Measurements from ENCODE around the gene ITGA8. TPM values are rescaled to one million over a fixed set of nuclear protein-coding genes. Genes with fewer than 3 reads are reported as not detected.

Gene ITGA8
- total RNA-seq, 2 experiments from 2014 or later = not detected

DNA sequence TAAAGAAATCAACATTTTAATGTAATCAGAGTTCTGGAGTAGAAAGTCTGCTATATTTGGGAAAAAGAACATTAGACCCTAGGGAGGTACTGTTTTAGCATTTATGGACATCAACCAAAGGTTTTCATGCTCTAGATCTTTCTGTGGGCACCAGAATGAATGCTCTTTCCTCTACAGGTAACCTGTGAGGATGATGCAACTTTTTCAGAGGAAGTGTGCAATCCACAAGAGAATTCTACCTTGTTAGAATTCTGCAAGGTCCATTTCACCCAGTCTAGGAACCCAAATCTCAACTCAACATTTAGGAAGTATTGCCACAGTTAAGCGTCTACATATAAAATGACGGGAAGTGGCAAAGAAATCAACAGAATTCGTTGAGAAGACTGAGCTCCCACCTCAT, 208.8 kb downstream of the ITGA8 start:
- ATAC-seq (ENCODE audit: poor library complexity) = no peak

DNA sequence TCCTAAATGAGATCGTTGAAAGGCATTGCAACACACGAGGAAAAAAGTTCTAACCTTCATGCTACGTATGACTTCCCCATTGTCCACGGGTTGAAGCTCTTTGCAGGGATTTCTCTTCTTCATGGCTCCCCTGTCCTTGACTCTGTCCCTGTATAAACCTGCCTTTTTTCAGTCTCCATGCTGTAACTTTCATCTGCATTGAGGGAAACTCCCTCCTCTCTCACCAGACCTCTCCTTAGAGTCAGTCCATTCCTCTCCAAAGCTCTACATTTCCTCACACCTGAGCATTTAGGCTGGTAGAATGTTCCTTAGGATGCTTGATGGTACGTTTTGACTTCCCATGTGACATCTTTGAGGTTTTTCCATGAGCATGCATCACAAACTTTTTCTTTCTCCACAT, 214.4 kb downstream of the ITGA8 start:
- no peak overlapping the region for H3K27ac Mint-ChIP-seq
- H3K36me3 Mint-ChIP-seq (ENCODE audit: low read depth) = no peaks in the 10 kb centered on the region
- H3K36me3 ChIP-seq (ENCODE audit: insufficient read depth, low read length) = no peaks in the 10 kb centered on the region
- H3K9me3 ChIP-seq (ENCODE audit: control insufficient read depth in 1 of 2, insufficient read depth in 1 of 2, low read length in 2 of 2) = no peaks in the 10 kb centered on the region
- no peak overlapping the region for H3K27ac ChIP-seq (ENCODE audit: low read depth in 1 of 2, low read length in 2 of 2)
- intact Hi-C loops (cut with DNase I, micrococcal nuclease) = no loop called here
- H3K27me3 ChIP-seq (ENCODE audit: control insufficient read depth in 1 of 2, insufficient read depth in 2 of 2, low read length in 2 of 2) = peaks cover 0 to 4% of the 10 kb centered on the region in 2 experiments
- ChIA-PET CTCF (no interaction called here), POLR2A (no interaction called here)
- no peaks in the 10 kb centered on the region for H3K4me1 Mint-ChIP-seq (ENCODE audit: low read depth)
- DNase-seq (no peak), ATAC-seq (ENCODE audit: poor library complexity) (no peak)
- H3K4me3 Mint-ChIP-seq = no peak overlapping the region
- H3K27me3 Mint-ChIP-seq = peaks cover 65% of the 10 kb centered on the region
- no peaks in the 10 kb centered on the region for H3K9me3 Mint-ChIP-seq
- H3K4me3 ChIP-seq (ENCODE audit: low read length) = no peak overlapping the region
- no peaks in the 10 kb centered on the region for H3K4me1 ChIP-seq (ENCODE audit: insufficient read depth, low read length)
- TF ChIP-seq, protein P1, sequence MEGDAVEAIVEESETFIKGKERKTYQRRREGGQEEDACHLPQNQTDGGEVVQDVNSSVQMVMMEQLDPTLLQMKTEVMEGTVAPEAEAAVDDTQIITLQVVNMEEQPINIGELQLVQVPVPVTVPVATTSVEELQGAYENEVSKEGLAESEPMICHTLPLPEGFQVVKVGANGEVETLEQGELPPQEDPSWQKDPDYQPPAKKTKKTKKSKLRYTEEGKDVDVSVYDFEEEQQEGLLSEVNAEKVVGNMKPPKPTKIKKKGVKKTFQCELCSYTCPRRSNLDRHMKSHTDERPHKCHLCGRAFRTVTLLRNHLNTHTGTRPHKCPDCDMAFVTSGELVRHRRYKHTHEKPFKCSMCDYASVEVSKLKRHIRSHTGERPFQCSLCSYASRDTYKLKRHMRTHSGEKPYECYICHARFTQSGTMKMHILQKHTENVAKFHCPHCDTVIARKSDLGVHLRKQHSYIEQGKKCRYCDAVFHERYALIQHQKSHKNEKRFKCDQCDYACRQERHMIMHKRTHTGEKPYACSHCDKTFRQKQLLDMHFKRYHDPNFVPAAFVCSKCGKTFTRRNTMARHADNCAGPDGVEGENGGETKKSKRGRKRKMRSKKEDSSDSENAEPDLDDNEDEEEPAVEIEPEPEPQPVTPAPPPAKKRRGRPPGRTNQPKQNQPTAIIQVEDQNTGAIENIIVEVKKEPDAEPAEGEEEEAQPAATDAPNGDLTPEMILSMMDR (IDR thresholded peaks at IDR 0.05) = no peak

More for the DNA sequence above, 208.8 kb downstream of the ITGA8 start:
- Mint-ChIP-seq H3K4me3 (no peak overlapping the region), H3K36me3 (ENCODE audit: low read depth) (no peaks in the 10 kb centered on the region), H3K27ac (no peak overlapping the region), H3K4me1 (ENCODE audit: low read depth) (no peaks in the 10 kb centered on the region), H3K9me3 (no peaks in the 10 kb centered on the region), H3K27me3 (peaks cover 48% of the 10 kb centered on the region)
- DNase-seq = no peak
- no peaks in the 10 kb centered on the region for H3K9me3 ChIP-seq (ENCODE audit: control insufficient read depth in 1 of 2, insufficient read depth in 1 of 2, low read length in 2 of 2)
- intact Hi-C loops (cut with DNase I, micrococcal nuclease) = no loop called here
- ChIA-PET CTCF (no interaction called here), POLR2A (no interaction called here)
- H3K27ac ChIP-seq (ENCODE audit: low read depth in 1 of 2, low read length in 2 of 2) = no peak overlapping the region
- no peaks in the 10 kb centered on the region for H3K4me1 ChIP-seq (ENCODE audit: insufficient read depth, low read length)
- no peak overlapping the region for H3K4me3 ChIP-seq (ENCODE audit: low read length)
- TF ChIP-seq, protein P1 (IDR thresholded peaks at IDR 0.05) = no peak
- peaks cover 0 to 2% of the 10 kb centered on the region in 2 experiments for H3K27me3 ChIP-seq (ENCODE audit: control insufficient read depth in 1 of 2, insufficient read depth in 2 of 2, low read length in 2 of 2)
- no peaks in the 10 kb centered on the region for H3K36me3 ChIP-seq (ENCODE audit: insufficient read depth, low read length)

DNA sequence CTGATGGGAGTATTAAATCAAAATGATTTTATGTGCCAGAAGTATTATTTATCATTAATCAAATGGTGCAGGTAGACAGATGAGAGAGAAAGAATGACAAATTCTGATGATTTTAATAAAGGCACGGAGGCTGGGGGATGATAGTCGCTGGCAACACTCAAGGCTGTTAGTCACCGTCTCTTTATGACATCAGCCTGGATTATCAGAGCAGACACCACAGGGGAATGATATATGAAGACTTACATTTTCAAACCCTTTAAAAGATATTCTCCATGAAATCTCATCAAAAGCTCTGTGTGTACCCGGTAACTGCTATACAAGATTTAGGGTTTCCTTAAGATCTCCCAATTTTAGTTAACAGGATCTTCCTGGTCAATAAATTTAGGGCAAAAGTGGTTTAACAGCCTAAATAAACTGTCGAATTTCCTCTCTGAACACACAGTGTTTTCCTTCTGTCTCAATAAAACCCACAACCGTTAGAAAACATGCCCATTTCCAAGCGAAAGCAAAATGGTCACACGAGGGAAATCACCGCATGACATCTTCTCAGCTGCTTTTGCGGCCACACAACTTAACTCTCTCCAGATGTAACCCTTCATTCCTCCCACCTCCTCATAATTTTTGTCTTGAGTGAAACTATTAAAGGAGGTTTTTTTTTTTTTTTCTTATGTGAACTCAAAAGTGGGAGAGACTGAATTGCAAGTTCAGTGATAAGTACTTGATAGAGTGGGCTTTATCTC, 215.5 kb downstream of the ITGA8 start:
- TF ChIP-seq, protein P1 (IDR thresholded peaks at IDR 0.05) = no peak

More for the DNA sequence above, 215.5 kb downstream of the ITGA8 start:
- H3K4me3 ChIP-seq (ENCODE audit: low read length) = no peak overlapping the region
- Mint-ChIP-seq H3K9me3 (no peaks in the 10 kb centered on the region), H3K4me1 (ENCODE audit: low read depth) (no peaks in the 10 kb centered on the region), H3K4me3 (no peak overlapping the region), H3K27me3 (peaks cover 64% of the 10 kb centered on the region), H3K36me3 (ENCODE audit: low read depth) (no peaks in the 10 kb centered on the region), H3K27ac (no peak overlapping the region)
- DNase-seq (no peak), ATAC-seq (ENCODE audit: poor library complexity) (no peak)
- H3K36me3 ChIP-seq (ENCODE audit: insufficient read depth, low read length) = no peaks in the 10 kb centered on the region
- H3K9me3 ChIP-seq (ENCODE audit: control insufficient read depth in 1 of 2, insufficient read depth in 1 of 2, low read length in 2 of 2) = no peaks in the 10 kb centered on the region
- no peak overlapping the region for H3K27ac ChIP-seq (ENCODE audit: low read depth in 1 of 2, low read length in 2 of 2)
- H3K27me3 ChIP-seq (ENCODE audit: control insufficient read depth in 1 of 2, insufficient read depth in 2 of 2, low read length in 2 of 2) = peaks cover 0 to 4% of the 10 kb centered on the region in 2 experiments
- intact Hi-C loops (cut with DNase I, micrococcal nuclease) = no loop called here
- no peaks in the 10 kb centered on the region for H3K4me1 ChIP-seq (ENCODE audit: insufficient read depth, low read length)
- ChIA-PET CTCF (no interaction called here), POLR2A (no interaction called here)
